Pancreas (tissue), 10 donors: ENCODE measurements around the gene MTR. TPM values are rescaled to one million over a fixed set of nuclear protein-coding genes. Genes with fewer than 3 reads are reported as not detected.

Experiments used
- ATAC-seq, 4 donors: fragments of 200-7000 bp; cut with Tn5 transposase; one replicate each; pipeline versions ENCODE4 v1.8.0 to v1.9.1; 2020; ENCODE audit warnings: mild to moderate bottlenecking in 4 of 4, moderate library complexity in 4 of 4
- DNase-seq, 6 donors: peaks; one replicate each; pipeline ENCODE4 v3.0.0-alpha.2; 2020
- FAIRE-seq: peaks from 2 replicates; lab custom pipeline; 2012; peaks lifted over from hg19 to GRCh38; lab: Jason Lieb, UNC
- H3K27ac ChIP-seq, 4 donors: fragments of 200-600 bp; sonication (generic); 1 replicate in 3 of 4; 2 replicates in 1 of 4; pipeline versions ENCODE4 v1.5.0 to v1.8.0; 2020
- H3K27me3 ChIP-seq, 4 donors: fragments of 200-600 bp; one replicate each; pipeline ENCODE4 v1.8.0; 2021
- H3K36me3 ChIP-seq, 3 donors: fragments of 200-600 bp; sonication (generic) in 1 of 3; one replicate each; pipeline versions ENCODE4 v1.5.0 to v1.8.0; 2020 to 2021
- H3K4me1 ChIP-seq, 3 donors: fragments of 200-600 bp; one replicate each; pipeline ENCODE4 v1.8.0; 2021
- H3K4me3 ChIP-seq, 4 donors: fragments of 200-600 bp; sonication (generic) in 2 of 4; one replicate each; pipeline versions ENCODE4 v1.5.0 to v1.8.0; 2020 to 2021
- H3K9me3 ChIP-seq, 4 donors: fragments of 200-600 bp; one replicate each; pipeline ENCODE4 v1.8.0; 2021
- WGBS, 2 donors: extraction: QIAGEN DNeasy Blood & Tissue Kit; methylation state at CpG; one replicate each; pipeline ENCODE4 v1.1.7; 2013; 5-methylcytosine and 5-hydroxymethylcytosine counted together
- intact Hi-C, 3 donors: fragments of 100-400 bp; cut with DNase I; formaldehyde crosslinking; loops; one replicate each; pipeline versions ENCODE4 v1.11.1 to v1.14.2; 2022
- polyA plus RNA-seq, 2 donors: library from polyadenylated mRNA; stranded (reverse); fragments of 200-250 nt; gene quantifications; one replicate each; pipeline ENCODE4 v1.2.3, GENCODE V29; 2013
- total RNA-seq, 6 donors: library from RNA; stranded (reverse); fragmentation: NEBNext Ultra II Directional in 4 of 6; extraction: Animal tissue kit (Norgen Biotek cat#: 25700) in 4 of 6; gene quantifications; one replicate each; pipeline versions ENCODE4 v1.2.1 to v1.2.4, GENCODE V29; 2021 to 2023
- TF ChIP-seq, protein P1 (sequence below), 4 donors: fragments of 200-600 bp; sonication (generic) in 3 of 4; IDR thresholded peaks; one replicate each; pipeline versions ENCODE4 v1.5.0 to v1.8.0; 2021; ENCODE audit warnings: antibody characterized with exemption in 4 of 4
- donor health status: healthy with polysubstance abuse.
- donor health status: DM: no; HTN: no; CAD: no; lungs with moderate emphysema.
- donor health status: DM: no; HTN: no; CAD: no.
- donor health status: control.
- donor health status: control.
- donor health status: Bipolar disorder and iron deficiency.
- donor health status: DM: yes; HTN: yes; CAD: no.
- donor health status: DM: no; HTN: no; CAD: no.
- donor health status: DM: no; HTN: no; CAD: no.
- donor health status: DM: yes; HTN: yes; CAD: no.

Gene MTR
- total and polyA plus RNA-seq, 8 donors = 8.1 to 29.1 (median 24.3) TPM

DNA sequence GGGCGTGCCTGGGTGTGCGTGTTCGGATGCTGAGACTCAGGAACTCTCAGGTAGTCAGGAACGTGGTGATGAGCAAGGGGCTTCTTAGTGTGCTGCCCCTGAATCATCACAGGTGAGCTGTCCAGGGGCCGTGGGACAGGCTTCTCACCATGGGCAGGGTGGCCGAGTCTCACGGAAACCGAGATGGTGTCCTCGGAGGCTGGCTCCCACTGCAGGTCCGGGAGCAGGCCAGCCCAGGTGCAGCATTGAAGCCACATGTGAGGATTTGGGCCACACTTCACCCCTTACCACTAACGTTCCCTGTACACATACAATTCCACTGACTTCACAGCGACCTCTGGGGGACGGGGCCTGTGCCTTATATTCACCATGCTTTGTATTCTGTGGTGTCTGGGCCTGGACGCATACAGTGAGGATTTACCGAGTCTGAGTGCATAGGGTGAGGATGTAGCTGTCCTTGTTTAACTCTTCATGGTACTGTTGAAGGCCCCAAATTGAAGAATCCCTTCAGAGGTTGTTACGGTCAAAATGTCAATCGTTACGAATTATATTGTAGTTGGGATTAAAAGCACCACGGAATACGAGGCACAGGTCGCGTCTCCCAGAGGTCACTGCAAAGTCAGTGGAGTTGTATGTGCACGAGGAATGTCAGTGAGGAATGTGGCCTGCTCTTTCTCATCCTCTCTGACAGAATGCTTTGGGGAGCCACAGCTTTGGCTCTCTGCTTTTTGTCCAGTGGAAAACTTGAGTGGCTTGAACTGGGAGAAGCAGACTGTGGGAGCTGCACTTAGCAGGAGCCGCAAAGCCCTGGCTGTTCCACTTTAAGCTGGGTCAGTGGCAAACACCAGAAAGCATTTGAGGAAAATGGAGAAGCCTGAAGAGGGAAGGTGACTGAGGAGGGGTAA, 95.3 kb downstream of the MTR start:
- no peaks in the 10 kb centered on the region for H3K4me1 ChIP-seq
- no peak overlapping the region for H3K27ac ChIP-seq
- H3K27me3 ChIP-seq = no peaks in the 10 kb centered on the region
- ATAC-seq (peak in 2 of 4 donors; percentile 25 to 40), FAIRE-seq (no peak), DNase-seq (no peak)
- 81 to 87% methylated on average over 24 of the region's 24 CpGs for WGBS, 2 donors
- no peak overlapping the region for H3K4me3 ChIP-seq
- H3K36me3 ChIP-seq = peaks cover 0 to 74% (median 17%) of the 10 kb centered on the region in 3 donors
- no peaks in the 10 kb centered on the region for H3K9me3 ChIP-seq
- TF ChIP-seq, protein P1, sequence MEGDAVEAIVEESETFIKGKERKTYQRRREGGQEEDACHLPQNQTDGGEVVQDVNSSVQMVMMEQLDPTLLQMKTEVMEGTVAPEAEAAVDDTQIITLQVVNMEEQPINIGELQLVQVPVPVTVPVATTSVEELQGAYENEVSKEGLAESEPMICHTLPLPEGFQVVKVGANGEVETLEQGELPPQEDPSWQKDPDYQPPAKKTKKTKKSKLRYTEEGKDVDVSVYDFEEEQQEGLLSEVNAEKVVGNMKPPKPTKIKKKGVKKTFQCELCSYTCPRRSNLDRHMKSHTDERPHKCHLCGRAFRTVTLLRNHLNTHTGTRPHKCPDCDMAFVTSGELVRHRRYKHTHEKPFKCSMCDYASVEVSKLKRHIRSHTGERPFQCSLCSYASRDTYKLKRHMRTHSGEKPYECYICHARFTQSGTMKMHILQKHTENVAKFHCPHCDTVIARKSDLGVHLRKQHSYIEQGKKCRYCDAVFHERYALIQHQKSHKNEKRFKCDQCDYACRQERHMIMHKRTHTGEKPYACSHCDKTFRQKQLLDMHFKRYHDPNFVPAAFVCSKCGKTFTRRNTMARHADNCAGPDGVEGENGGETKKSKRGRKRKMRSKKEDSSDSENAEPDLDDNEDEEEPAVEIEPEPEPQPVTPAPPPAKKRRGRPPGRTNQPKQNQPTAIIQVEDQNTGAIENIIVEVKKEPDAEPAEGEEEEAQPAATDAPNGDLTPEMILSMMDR (IDR thresholded peaks at IDR 0.05) = no peak
- intact Hi-C loops = no loop called here

DNA sequence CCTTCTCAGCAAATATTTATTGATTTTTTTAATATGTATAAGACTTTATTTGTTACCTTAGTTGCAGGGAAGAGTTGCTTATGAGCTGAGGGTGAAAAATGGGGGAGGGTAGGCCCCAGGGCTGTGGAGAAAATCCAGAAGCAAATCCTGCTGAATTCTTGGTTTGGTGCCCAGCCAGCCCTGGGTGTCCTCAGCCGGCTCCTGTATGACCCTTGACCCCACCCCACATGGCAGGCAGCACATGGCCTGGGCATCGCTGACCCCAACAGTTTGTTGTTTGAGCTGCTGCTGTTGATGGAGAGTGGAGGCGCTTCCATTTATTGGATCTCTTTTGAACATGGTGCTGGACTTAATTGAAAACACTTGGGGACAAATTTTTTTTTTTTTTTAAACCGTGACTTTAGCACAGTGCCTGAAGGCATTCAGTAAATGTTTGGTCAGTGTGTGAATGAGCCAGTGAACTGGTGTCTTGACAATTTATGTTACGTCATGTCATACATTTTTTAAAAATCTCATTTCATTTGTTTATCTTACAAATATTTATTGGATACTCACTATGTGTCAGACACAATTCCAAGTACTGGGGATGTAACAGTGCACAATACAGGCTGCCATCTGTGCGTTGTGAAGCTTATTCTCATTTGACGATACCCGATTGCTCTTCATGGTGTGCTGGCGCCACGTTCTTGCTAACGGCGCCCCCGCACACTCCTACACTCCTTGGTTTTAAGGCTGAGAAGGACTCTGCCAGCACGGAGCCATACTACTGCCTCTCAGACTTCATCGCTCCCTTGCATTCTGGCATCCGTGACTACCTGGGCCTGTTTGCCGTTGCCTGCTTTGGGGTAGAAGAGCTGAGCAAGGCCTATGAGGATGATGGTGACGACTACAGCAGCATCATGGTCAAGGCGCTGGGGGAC, 98.8 kb downstream of the MTR start:
- no peak for FAIRE-seq
- peaks cover 0 to 75% (median 11%) of the 10 kb centered on the region in 3 donors for H3K36me3 ChIP-seq
- ATAC-seq = peak in 1 of 4 donors; percentile 28

DNA sequence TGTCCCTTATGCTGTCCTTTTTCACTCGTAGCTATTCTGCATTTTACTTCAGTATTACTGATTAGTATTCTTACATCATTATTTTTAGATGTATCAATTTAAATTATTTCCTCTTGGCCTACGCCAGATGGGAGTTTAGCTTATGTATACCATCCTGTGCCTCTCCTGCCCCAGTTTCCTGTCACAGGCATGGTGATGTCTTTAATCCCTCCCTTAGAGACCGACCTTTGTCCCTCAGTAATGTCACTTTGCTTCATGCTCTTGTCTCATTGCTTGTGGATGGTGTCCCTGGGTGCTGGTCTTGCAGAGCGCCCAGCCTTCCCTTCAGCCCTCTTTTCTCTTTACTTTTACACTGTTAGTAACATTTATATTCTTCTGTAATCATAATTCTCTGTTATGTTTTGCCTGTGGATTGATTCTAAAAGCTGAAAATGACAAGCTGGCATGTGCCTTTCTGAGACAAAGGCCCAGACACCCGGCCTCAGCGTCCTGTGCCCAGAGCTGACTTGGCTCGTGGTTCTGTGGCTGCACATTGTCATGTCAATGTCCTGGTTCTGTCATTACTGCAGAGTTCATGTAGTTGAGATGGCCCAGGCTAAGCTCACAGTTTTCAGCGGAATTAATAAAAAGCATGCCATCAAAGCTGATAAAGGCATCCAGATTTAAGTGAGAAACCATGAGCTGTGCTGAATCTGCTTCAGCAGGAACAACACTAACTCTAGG, 100.7 kb downstream of the MTR start:
- TF ChIP-seq, protein P1 (IDR thresholded peaks at IDR 0.05) = no peak
- intact Hi-C loops = no loop called here
- 83 to 92% methylated on average over 8 of the region's 8 CpGs for WGBS, 2 donors

More for the DNA sequence above, 98.8 kb downstream of the MTR start:
- H3K27me3 ChIP-seq = no peaks in the 10 kb centered on the region
- DNase-seq = no peak
- no peaks in the 10 kb centered on the region for H3K9me3 ChIP-seq
- TF ChIP-seq, protein P1 (IDR thresholded peaks at IDR 0.05) = no peak
- H3K4me3 ChIP-seq = no peak overlapping the region
- H3K27ac ChIP-seq = no peak overlapping the region
- WGBS, 2 donors = 85 to 94% methylated on average over 19 of the region's 19 CpGs
- intact Hi-C loops = no loop called here
- H3K4me1 ChIP-seq = no peaks in the 10 kb centered on the region

DNA sequence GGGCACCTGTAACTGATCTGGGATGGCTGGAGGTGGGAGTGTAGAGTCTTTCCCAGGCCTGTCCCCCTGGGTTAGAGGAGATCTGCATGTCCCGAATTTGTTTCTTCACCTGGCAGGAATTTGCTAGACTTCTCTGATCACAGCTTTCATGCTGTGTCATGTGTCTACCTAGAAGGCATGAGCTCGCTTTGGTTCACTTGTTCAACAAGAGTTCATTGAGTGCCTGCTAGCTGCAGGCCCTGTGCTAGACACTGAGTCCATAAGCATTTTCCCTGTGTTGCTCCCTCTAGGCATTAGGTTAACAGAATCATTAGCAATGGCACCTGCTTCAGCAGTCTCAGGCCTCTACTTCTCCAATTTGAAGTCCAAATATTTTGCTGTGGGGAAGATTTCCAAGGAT, 101.6 kb downstream of the MTR start:
- WGBS, 2 donors = 91 to 94% methylated on average over 2 of the region's 2 CpGs
- Histone ChIP-seq H3K4me3 (no peak overlapping the region), H3K36me3 (peaks cover 0 to 59% (median 9%) of the 10 kb centered on the region in 3 donors), H3K9me3 (no peaks in the 10 kb centered on the region), H3K4me1 (no peaks in the 10 kb centered on the region), H3K27me3 (no peaks in the 10 kb centered on the region), H3K27ac (no peak overlapping the region)
- FAIRE-seq = no peak
- DNase-seq = no peak
- no peak for ATAC-seq
- TF ChIP-seq, protein P1 (IDR thresholded peaks at IDR 0.05) = no peak
- intact Hi-C loops = no loop called here

More for the DNA sequence above, 100.7 kb downstream of the MTR start:
- no peaks in the 10 kb centered on the region for H3K9me3 ChIP-seq
- H3K27ac ChIP-seq = no peak overlapping the region
- H3K4me3 ChIP-seq = no peak overlapping the region
- ATAC-seq = peak in 2 of 4 donors; percentile 56 to 59
- no peaks in the 10 kb centered on the region for H3K4me1 ChIP-seq
- no peak for DNase-seq
- peaks cover 0 to 61% (median 15%) of the 10 kb centered on the region in 3 donors for H3K36me3 ChIP-seq
- no peak for FAIRE-seq
- no peaks in the 10 kb centered on the region for H3K27me3 ChIP-seq
